BLaER1 treated with 17β-estradiol and CSF1 and Interleukin-3, amounts not matched to agents 10 nM and 100 nM (cell line): ENCODE measurements around the gene PLB1.

Experiments used
- H3K27ac ChIP-seq, 11 experiments: shearing (Covaris generic); formaldehyde crosslinking; 2 replicates each; pipeline ENCODE4 v1.8.1; 2022
- H3K27me3 ChIP-seq, 11 experiments: shearing (Covaris generic); formaldehyde crosslinking; 2 replicates each; pipeline ENCODE4 v1.8.1; 2022
- H3K36me3 ChIP-seq, 11 experiments: shearing (Covaris generic); formaldehyde crosslinking; 2 replicates each; pipeline ENCODE4 v1.8.1; 2022
- H3K4me1 ChIP-seq, 10 experiments: shearing (Covaris generic); formaldehyde crosslinking; 2 replicates each; pipeline ENCODE4 v1.8.1; 2022
- H3K4me2 ChIP-seq, 11 experiments: shearing (Covaris generic); formaldehyde crosslinking; 2 replicates each; pipeline ENCODE4 v1.8.1; 2022
- H3K4me3 ChIP-seq, 10 experiments: shearing (Covaris generic); formaldehyde crosslinking; 2 replicates each; pipeline ENCODE4 v1.8.1; 2022
- H3K9ac ChIP-seq, 11 experiments: shearing (Covaris generic); formaldehyde crosslinking; 2 replicates each; pipeline ENCODE4 v1.8.1; 2022
- H3K9me3 ChIP-seq, 11 experiments: shearing (Covaris generic); formaldehyde crosslinking; replicated peaks in 1 of 11; 2 replicates each; pipeline ENCODE4 v1.8.1; 2022
- H4K20me1 ChIP-seq, 11 experiments: shearing (Covaris generic); formaldehyde crosslinking; 2 replicates each; pipeline ENCODE4 v1.8.1; 2022
- Cebpa-rat ChIP-seq, 11 experiments: shearing (Covaris generic); IDR thresholded peaks; 2 replicates each; pipeline ENCODE4 v1.8.1; 2022

Gene PLB1

GRCh38 chr2:28606986-28607441 lies 111.2 kb downstream of the PLB1 start:
- Histone ChIP-seq H3K4me2 (peak overlapping the region in 1 of 11 experiments; percentile 31; a peak in 2 of 22 replicates), H3K27ac (no peak overlapping the region; a peak in 1 of 22 replicates), H3K4me3 (no peak overlapping the region), H3K36me3 (no peaks in the 10 kb centered on the region), H3K9me3 (no peaks in the 10 kb centered on the region), H4K20me1 (no peaks in the 10 kb centered on the region), H3K4me1 (peaks cover 0 to 45% (median 8%) of the 10 kb centered on the region in 10 experiments; a peak in 14 of 20 replicates), H3K27me3 (no peaks in the 10 kb centered on the region), H3K9ac (no peak overlapping the region)
- TF ChIP-seq Cebpa-rat (IDR thresholded peaks at IDR 0.05) = no peak

GRCh38 chr2:28607730-28608499 lies 112.1 kb downstream of the PLB1 start:
- H3K27me3 ChIP-seq = no peaks in the 10 kb centered on the region
- H3K4me1 ChIP-seq = peaks cover 0 to 36% (median 1%) of the 10 kb centered on the region in 10 experiments; a peak in 9 of 20 replicates
- H3K4me2 ChIP-seq = peak overlapping the region in 1 of 11 experiments; percentile 31; a peak in 1 of 22 replicates
- H3K9me3 ChIP-seq = no peaks in the 10 kb centered on the region
- H3K36me3 ChIP-seq = no peaks in the 10 kb centered on the region
- H3K27ac ChIP-seq = no peak overlapping the region
- no peak overlapping the region for H3K4me3 ChIP-seq
- no peaks in the 10 kb centered on the region for H4K20me1 ChIP-seq
- H3K9ac ChIP-seq = no peak overlapping the region
- TF ChIP-seq Cebpa-rat (IDR thresholded peaks at IDR 0.05) = no peak

GRCh38 chr2:28608500-28609424 lies 112.9 kb downstream of the PLB1 start:
- TF ChIP-seq Cebpa-rat (IDR thresholded peaks at IDR 0.05) = no peak; a peak in 1 of 22 replicates
- no peak overlapping the region for H3K4me2 ChIP-seq
- no peak overlapping the region for H3K9ac ChIP-seq
- peaks cover 0 to 27% (median 0%) of the 10 kb centered on the region in 10 experiments; a peak in 8 of 20 replicates for H3K4me1 ChIP-seq
- no peaks in the 10 kb centered on the region for H3K36me3 ChIP-seq
- no peaks in the 10 kb centered on the region for H4K20me1 ChIP-seq
- H3K9me3 ChIP-seq = no peaks in the 10 kb centered on the region
- no peak overlapping the region for H3K27ac ChIP-seq
- H3K4me3 ChIP-seq = no peak overlapping the region
- no peaks in the 10 kb centered on the region for H3K27me3 ChIP-seq

GRCh38 chr2:28610583-28611201 lies 114.8 kb downstream of the PLB1 start:
- Histone ChIP-seq H4K20me1 (no peaks in the 10 kb centered on the region), H3K9ac (no peak overlapping the region), H3K4me3 (no peak overlapping the region), H3K36me3 (peaks cover 0 to 14% (median 0%) of the 10 kb centered on the region in 11 experiments; a peak in 3 of 22 replicates), H3K4me1 (peaks cover 0 to 19% (median 0%) of the 10 kb centered on the region in 10 experiments; a peak in 6 of 20 replicates), H3K27ac (no peak overlapping the region), H3K27me3 (no peaks in the 10 kb centered on the region), H3K4me2 (peak overlapping the region in 3 of 11 experiments; percentile 11 to 45 (median 42); a peak in 3 of 22 replicates), H3K9me3 (no peaks in the 10 kb centered on the region)
- no peak for TF ChIP-seq Cebpa-rat (IDR thresholded peaks at IDR 0.05)

GRCh38 chr2:28612131-28612812 lies 116.4 kb downstream of the PLB1 start:
- Histone ChIP-seq H3K4me3 (no peak overlapping the region), H3K27ac (no peak overlapping the region), H3K27me3 (no peaks in the 10 kb centered on the region), H3K9ac (no peak overlapping the region), H3K4me1 (peaks cover 0 to 12% (median 0%) of the 10 kb centered on the region in 10 experiments; a peak in 6 of 20 replicates), H3K9me3 (no peaks in the 10 kb centered on the region), H3K4me2 (no peak overlapping the region), H3K36me3 (peaks cover 0 to 14% (median 0%) of the 10 kb centered on the region in 11 experiments; a peak in 3 of 22 replicates), H4K20me1 (no peaks in the 10 kb centered on the region)
- TF ChIP-seq Cebpa-rat (IDR thresholded peaks at IDR 0.05) = no peak

GRCh38 chr2:28613186-28613585 lies 117.3 kb downstream of the PLB1 start:
- no peak overlapping the region for H3K27ac ChIP-seq
- TF ChIP-seq Cebpa-rat (IDR thresholded peaks at IDR 0.05) = no peak
- H4K20me1 ChIP-seq = no peaks in the 10 kb centered on the region
- no peak overlapping the region for H3K9ac ChIP-seq
- peaks cover 0 to 15% (median 0%) of the 10 kb centered on the region in 10 experiments; a peak in 7 of 20 replicates for H3K4me1 ChIP-seq
- H3K9me3 ChIP-seq = no peaks in the 10 kb centered on the region
- no peak overlapping the region for H3K4me3 ChIP-seq
- no peaks in the 10 kb centered on the region for H3K27me3 ChIP-seq
- no peak overlapping the region for H3K4me2 ChIP-seq
- peaks cover 0 to 14% (median 0%) of the 10 kb centered on the region in 11 experiments; a peak in 3 of 22 replicates for H3K36me3 ChIP-seq

- Histone ChIP-seq H3K4me2 (no peak overlapping the region), H3K36me3 (peaks cover 0 to 14% (median 0%) of the 10 kb centered on the region in 11 experiments; a peak in 3 of 22 replicates), H3K27me3 (no peaks in the 10 kb centered on the region), H3K4me1 (peaks cover 0 to 15% (median 5%) of the 10 kb centered on the region in 10 experiments; a peak in 7 of 20 replicates), H3K9me3 (no peaks in the 10 kb centered on the region), H3K27ac (no peak overlapping the region), H3K4me3 (no peak overlapping the region), H4K20me1 (no peaks in the 10 kb centered on the region), H3K9ac (no peak overlapping the region)
- TF ChIP-seq Cebpa-rat (IDR thresholded peaks at IDR 0.05) = no peak
These were observed 118.0 kb downstream of the PLB1 start for GRCh38 chr2:28613633-28614501.
